Measurements from ENCODE around the gene TIAM2. TPM values are rescaled to one million over a fixed set of nuclear protein-coding genes. Genes with fewer than 3 reads are reported as not detected.

Gene TIAM2
- total RNA-seq, 2 donors from 2014 or later, result 5.1 to 6.7 TPM

GRCh38 chr6:155080881-155081845, 86.0 kb downstream of the TIAM2 start:
- H3K27ac ChIP-seq, result no peak overlapping the region
- intact Hi-C loops (cut with DNase I), result no loop called here
- no peak for TF ChIP-seq CTCF (IDR thresholded peaks at IDR 0.05)
- H3K27me3 ChIP-seq, result no peaks in the 10 kb centered on the region
- no peak overlapping the region for H3K4me3 ChIP-seq
- no peaks in the 10 kb centered on the region for H3K9me3 ChIP-seq
- DNase-seq, result no peak
- no peaks in the 10 kb centered on the region for H3K4me1 ChIP-seq
- no peak overlapping the region for H3K9ac ChIP-seq (ENCODE audit: low read depth in 2 of 2, low read length in 2 of 2)
- H3K36me3 ChIP-seq, result no peaks in the 10 kb centered on the region

- no peak for TF ChIP-seq CTCF (IDR thresholded peaks at IDR 0.05)
Observed at GRCh38 chr6:155084431-155085123, 89.5 kb downstream of the TIAM2 start.

GRCh38 chr6:155085582-155086257, 90.6 kb downstream of the TIAM2 start:
- H3K27me3 ChIP-seq, result no peaks in the 10 kb centered on the region
- no peaks in the 10 kb centered on the region for H3K36me3 ChIP-seq
- no peak for DNase-seq
- no peak for TF ChIP-seq CTCF (IDR thresholded peaks at IDR 0.05)
- no peak overlapping the region for H3K9ac ChIP-seq (ENCODE audit: low read depth in 2 of 2, low read length in 2 of 2)
- no peak overlapping the region for H3K4me3 ChIP-seq
- H3K4me1 ChIP-seq, result no peaks in the 10 kb centered on the region
- intact Hi-C loops (cut with DNase I), result no loop called here
- H3K9me3 ChIP-seq, result no peaks in the 10 kb centered on the region
- H3K27ac ChIP-seq, result no peak overlapping the region

More at GRCh38 chr6:155084431-155085123, 89.5 kb downstream of the TIAM2 start:
- no peak for DNase-seq
- H3K27ac ChIP-seq, result no peak overlapping the region
- H3K27me3 ChIP-seq, result no peaks in the 10 kb centered on the region
- no peaks in the 10 kb centered on the region for H3K4me1 ChIP-seq
- no peak overlapping the region for H3K4me3 ChIP-seq
- no peaks in the 10 kb centered on the region for H3K36me3 ChIP-seq
- H3K9me3 ChIP-seq, result no peaks in the 10 kb centered on the region
- intact Hi-C loops (cut with DNase I), result no loop called here
- no peak overlapping the region for H3K9ac ChIP-seq (ENCODE audit: low read depth in 2 of 2, low read length in 2 of 2)

GRCh38 chr6:155088856-155089255, 93.7 kb downstream of the TIAM2 start:
- H3K4me3 ChIP-seq, result no peak overlapping the region
- no peaks in the 10 kb centered on the region for H3K4me1 ChIP-seq
- no peak for TF ChIP-seq CTCF (IDR thresholded peaks at IDR 0.05)
- H3K9ac ChIP-seq (ENCODE audit: low read depth in 2 of 2, low read length in 2 of 2), result no peak overlapping the region
- H3K27me3 ChIP-seq, result no peaks in the 10 kb centered on the region
- intact Hi-C loops (cut with DNase I), result no loop called here
- no peaks in the 10 kb centered on the region for H3K9me3 ChIP-seq
- DNase-seq, result no peak
- H3K36me3 ChIP-seq, result no peaks in the 10 kb centered on the region
- no peak overlapping the region for H3K27ac ChIP-seq

- no peak for TF ChIP-seq CTCF (IDR thresholded peaks at IDR 0.05)
- DNase-seq, result no peak
- Histone ChIP-seq H3K9me3 (no peaks in the 10 kb centered on the region), H3K27ac (no peak overlapping the region), H3K4me3 (no peak overlapping the region), H3K36me3 (no peaks in the 10 kb centered on the region), H3K9ac (ENCODE audit: low read depth in 2 of 2, low read length in 2 of 2) (no peak overlapping the region), H3K27me3 (no peaks in the 10 kb centered on the region), H3K4me1 (no peaks in the 10 kb centered on the region)
- intact Hi-C loops (cut with DNase I), result no loop called here
Observed at GRCh38 chr6:155089746-155090145, 94.6 kb downstream of the TIAM2 start.
